ENCODE results near the gene FHOD1. TPM values are rescaled to one million over a fixed set of nuclear protein-coding genes. Genes with fewer than 3 reads are reported as not detected.

The FHOD1 gene
- total RNA-seq, 2 experiments from 2014 or later = 94.8 to 99.1 TPM

GRCh38 chr16:67223992-67224391 lies 23.3 kb downstream of the FHOD1 start:
- ChIA-PET POLR2A (interaction anchor here (0.6 to 1.7 kb wide), 4 partner anchors 13 to 241 kb away, joined by 3 to 5 read pairs (median 3); partner anchors contain the start of gene FHOD1), CTCF (interaction anchor here (1.8 to 6.2 kb wide), 2 partner anchors 22 to 176 kb away, joined by 4 to 58 read pairs; partner anchors contain the start of gene FHOD1)

DNA sequence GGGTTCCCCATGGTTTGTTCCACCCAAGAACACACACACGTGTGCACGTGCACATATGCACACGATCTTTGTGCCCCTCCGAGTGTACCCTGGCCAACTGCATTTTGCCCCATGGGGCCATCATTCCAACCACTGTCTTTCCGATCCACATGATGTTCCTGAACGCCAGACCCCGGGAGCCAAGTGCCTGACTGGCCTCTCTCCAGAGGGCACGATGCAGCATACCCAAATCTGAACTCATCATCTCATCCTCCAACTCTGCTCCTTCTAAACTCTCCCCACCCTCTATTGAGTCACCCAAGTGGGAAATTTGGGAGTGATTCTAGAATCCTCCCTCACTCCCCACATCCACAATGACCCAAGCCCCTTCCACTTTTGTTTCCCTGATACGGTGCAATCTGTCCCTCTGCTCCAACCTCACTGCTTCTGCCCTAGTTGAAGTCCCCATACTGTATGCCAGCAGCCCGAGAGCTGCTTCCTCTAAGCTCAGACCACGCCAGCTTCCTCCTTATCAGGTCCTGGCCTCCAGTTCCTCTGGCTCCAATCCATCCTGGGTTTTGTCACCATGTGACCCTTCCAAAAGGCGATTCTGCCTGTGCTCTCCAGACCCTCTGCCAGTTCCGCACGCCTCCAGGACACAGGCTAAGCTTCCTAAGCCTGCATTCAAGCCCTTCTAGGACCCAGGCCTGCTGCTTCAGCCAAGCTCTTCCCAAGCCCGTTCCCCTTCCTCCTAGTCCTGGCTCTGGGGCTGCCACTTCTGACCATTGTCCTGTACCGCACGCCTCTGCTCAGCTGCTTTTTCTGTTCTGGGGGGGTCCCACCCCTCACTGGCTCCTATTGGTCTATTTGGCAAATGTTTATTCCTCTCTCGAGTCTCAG lies 30.4 kb downstream of the FHOD1 start:
- no peaks in the 10 kb centered on the region for H3K9me3 Mint-ChIP-seq
- peaks cover 12% of the 10 kb centered on the region for H3K4me1 Mint-ChIP-seq
- no peak overlapping the region for H3K4me3 Mint-ChIP-seq
- H3K36me3 Mint-ChIP-seq (ENCODE audit: low read depth) = no peaks in the 10 kb centered on the region
- no peak overlapping the region for H3K27ac Mint-ChIP-seq
- CTCF ChIA-PET = no interaction called here
- no peaks in the 10 kb centered on the region for H3K27me3 Mint-ChIP-seq
- POLR2A ChIA-PET = interaction anchor here (1.2 kb wide), 1 partner anchor 9 kb away, joined by 3 read pairs; no protein-coding TSS in a partner anchor
- no peak for DNase-seq

More at GRCh38 chr16:67223992-67224391, 23.3 kb downstream of the FHOD1 start:
- Mint-ChIP-seq H3K27me3 (no peaks in the 10 kb centered on the region), H3K4me3 (no peak overlapping the region), H3K9me3 (no peaks in the 10 kb centered on the region), H3K4me1 (peaks cover 57% of the 10 kb centered on the region), H3K36me3 (ENCODE audit: low read depth) (peaks cover 15% of the 10 kb centered on the region), H3K27ac (peak overlapping the region; percentile 67)
- no peak for DNase-seq

- ChIA-PET POLR2A (interaction anchor here (1.1 to 1.8 kb wide), 2 partner anchors 11 to 29 kb away, joined by 3 to 4 read pairs; partner anchors contain the start of gene TMEM208), CTCF (no interaction called here)
- no peaks in the 10 kb centered on the region for H3K36me3 Mint-ChIP-seq (ENCODE audit: low read depth)
- H3K4me3 Mint-ChIP-seq = no peak overlapping the region
- no peak overlapping the region for H3K27ac Mint-ChIP-seq
- no peaks in the 10 kb centered on the region for H3K27me3 Mint-ChIP-seq
- H3K9me3 Mint-ChIP-seq = no peaks in the 10 kb centered on the region
- peaks cover 12% of the 10 kb centered on the region for H3K4me1 Mint-ChIP-seq
- no peak for DNase-seq
Observed at GRCh38 chr16:67215706-67216105, 31.6 kb downstream of the FHOD1 start.

DNA sequence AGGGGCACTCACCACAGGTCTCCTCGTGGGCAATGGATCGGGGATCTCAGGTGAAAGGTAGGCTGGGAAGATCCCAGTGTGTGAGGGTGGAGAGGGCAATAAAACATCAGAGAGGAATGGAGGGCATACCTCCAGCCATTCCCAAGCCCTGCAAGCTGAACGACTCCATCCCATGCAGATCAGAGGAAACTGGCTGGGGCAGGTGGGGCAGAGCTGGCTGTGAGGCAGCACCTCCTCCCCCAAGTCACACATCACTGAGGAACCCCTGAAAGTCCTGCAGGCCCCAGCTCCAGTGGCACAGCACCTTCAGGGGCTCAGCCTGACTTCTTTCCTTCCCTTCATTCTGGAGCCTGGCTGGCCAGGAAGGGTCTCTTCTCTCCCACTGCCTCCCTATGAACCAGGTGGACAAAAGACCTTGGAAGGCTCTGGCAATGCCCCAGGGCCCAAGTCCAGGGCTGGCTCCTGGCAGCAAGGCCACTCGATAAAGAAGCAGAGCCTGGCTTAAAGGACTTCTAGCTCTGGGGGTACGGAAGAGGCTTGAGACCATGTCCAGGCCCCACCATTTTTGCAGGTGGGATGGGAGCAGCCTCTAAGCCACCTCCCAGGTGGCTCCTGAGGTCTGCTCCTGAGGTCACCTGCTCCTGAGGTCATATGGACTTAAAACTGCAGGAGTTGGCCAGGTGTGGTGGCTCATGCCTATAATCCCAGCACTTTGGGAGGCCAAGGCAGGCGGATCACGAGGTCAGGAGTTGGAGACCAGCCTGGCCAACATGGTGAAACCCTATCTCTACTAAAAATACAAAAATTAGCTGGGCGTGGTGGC lies 33.9 kb downstream of the FHOD1 start:
- Mint-ChIP-seq H3K27me3 (no peaks in the 10 kb centered on the region), H3K36me3 (ENCODE audit: low read depth) (no peaks in the 10 kb centered on the region), H3K9me3 (no peaks in the 10 kb centered on the region), H3K4me3 (no peak overlapping the region), H3K27ac (no peak overlapping the region), H3K4me1 (peaks cover 12% of the 10 kb centered on the region)
- CTCF ChIA-PET = interaction anchor here (1.4 kb wide), 1 partner anchor 114 kb away, joined by 3 read pairs; no protein-coding TSS in a partner anchor
- no peak for DNase-seq
- POLR2A ChIA-PET = interaction anchor here (0.9 to 1.8 kb wide), 4 partner anchors 9 to 31 kb away, joined by 3 to 5 read pairs (median 4); no protein-coding TSS in a partner anchor

- POLR2A ChIA-PET = interaction anchor here (0.9 to 1.7 kb wide), 3 partner anchors 8 to 19 kb away, joined by 3 to 5 read pairs (median 4); no protein-coding TSS in a partner anchor
- CTCF ChIA-PET = interaction anchor here (0.7 to 1.4 kb wide), 4 partner anchors 15 to 811 kb away, joined by 3 to 5 read pairs (median 3); no protein-coding TSS in a partner anchor
- no peaks in the 10 kb centered on the region for H3K36me3 Mint-ChIP-seq (ENCODE audit: low read depth)
Observed at GRCh38 chr16:67212766-67213165, 34.5 kb downstream of the FHOD1 start.

DNA sequence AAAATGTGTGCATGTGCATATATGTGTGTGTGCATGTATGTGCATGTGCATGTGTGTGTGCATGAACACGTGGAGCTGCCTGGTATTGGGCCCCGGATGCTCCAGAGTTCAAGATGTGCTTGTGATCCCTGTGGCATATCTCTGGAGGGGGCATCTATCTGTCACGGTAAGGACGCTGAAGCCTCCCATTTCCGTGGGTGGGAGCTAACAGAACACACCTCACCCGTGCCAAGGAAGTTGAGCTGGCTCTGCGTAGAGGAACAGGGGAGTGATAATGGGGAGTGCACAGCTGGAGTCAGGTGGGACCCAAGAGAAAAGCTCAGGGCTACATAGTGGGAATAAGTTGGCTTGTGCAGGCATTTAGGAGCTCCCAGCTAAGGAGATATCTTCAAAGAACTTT lies 35.6 kb downstream of the FHOD1 start:
- Mint-ChIP-seq H3K4me1 (peaks cover 3% of the 10 kb centered on the region), H3K4me3 (no peak overlapping the region), H3K9me3 (no peaks in the 10 kb centered on the region), H3K36me3 (ENCODE audit: low read depth) (no peaks in the 10 kb centered on the region), H3K27ac (no peak overlapping the region), H3K27me3 (no peaks in the 10 kb centered on the region)
- ChIA-PET POLR2A (no interaction called here), CTCF (interaction anchor here (1.1 to 2.4 kb wide), 3 partner anchors 13 to 57 kb away, joined by 3 to 7 read pairs (median 5); partner anchors contain the start of gene ELMO3)
- DNase-seq = no peak

More at GRCh38 chr16:67212766-67213165, 34.5 kb downstream of the FHOD1 start:
- peaks cover 11% of the 10 kb centered on the region for H3K4me1 Mint-ChIP-seq
- H3K4me3 Mint-ChIP-seq = no peak overlapping the region
- DNase-seq = no peak
- H3K9me3 Mint-ChIP-seq = no peaks in the 10 kb centered on the region
- H3K27ac Mint-ChIP-seq = no peak overlapping the region
- no peaks in the 10 kb centered on the region for H3K27me3 Mint-ChIP-seq

DNA sequence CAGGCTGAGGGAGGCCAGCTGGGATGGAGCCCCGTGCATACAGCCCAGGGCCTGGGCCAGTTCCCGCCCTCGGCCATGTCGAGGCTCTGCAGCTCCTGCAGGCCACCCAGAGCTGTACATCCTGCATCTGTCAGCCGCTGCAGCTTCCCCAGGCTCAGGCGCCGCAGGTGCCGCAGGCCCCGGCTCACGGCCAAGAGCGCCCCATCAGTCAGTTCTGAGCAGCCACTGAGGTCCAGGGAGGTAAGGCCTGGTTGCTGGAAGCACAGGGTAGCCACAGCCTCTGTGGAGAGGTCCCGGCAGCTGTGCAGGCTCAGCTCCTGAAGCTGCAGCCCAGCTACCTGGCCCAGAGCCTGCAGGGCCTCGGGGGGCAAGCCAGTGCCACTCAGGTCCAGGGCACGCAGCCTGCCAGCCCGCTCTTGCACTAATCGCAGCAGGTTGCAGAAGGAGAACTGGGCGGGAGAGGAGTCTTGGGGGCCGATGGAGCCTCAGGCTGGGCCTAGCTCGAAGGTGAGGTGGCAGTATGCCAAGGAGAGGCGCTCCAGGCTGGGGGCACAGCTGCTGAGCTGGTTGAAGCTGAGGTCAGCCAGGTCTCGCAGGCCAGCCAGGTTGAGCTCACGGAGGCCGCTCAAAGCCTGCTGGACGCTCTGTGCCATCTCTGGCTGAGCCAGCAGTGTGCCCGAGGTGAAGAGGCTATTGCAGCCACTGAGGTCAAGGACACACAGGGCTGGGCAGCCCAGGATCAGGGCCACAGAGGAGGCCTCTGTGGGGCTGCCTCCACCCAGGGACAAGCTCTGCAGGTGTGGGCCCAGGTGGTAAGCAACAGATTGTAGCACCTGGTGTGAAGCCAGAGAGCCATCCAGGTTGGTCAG lies 37.0 kb downstream of the FHOD1 start:
- POLR2A ChIA-PET = interaction anchor here (1.0 to 3.6 kb wide), 3 partner anchors 13 to 34 kb away, joined by 3 to 14 read pairs (median 9); no protein-coding TSS in a partner anchor
- Mint-ChIP-seq H3K4me3 (no peak overlapping the region), H3K9me3 (no peaks in the 10 kb centered on the region), H3K27me3 (no peaks in the 10 kb centered on the region), H3K4me1 (no peaks in the 10 kb centered on the region), H3K27ac (no peak overlapping the region), H3K36me3 (ENCODE audit: low read depth) (peaks cover 8% of the 10 kb centered on the region)
- DNase-seq = no peak
- CTCF ChIA-PET = interaction anchor here (2.4 kb wide), 1 partner anchor 12 kb away, joined by 7 read pairs; the partner anchor contains the start of gene ELMO3

- H3K9me3 Mint-ChIP-seq = no peaks in the 10 kb centered on the region
- no peaks in the 10 kb centered on the region for H3K4me1 Mint-ChIP-seq
- DNase-seq = no peak
- POLR2A ChIA-PET = interaction anchor here (0.8 to 3.6 kb wide), 5 partner anchors 16 to 35 kb away, joined by 4 to 20 read pairs (median 9); partner anchors contain the start of gene TMEM208
- CTCF ChIA-PET = interaction anchor here (0.5 to 2.0 kb wide), 2 partner anchors 12 to 49 kb away, joined by 4 to 6 read pairs; no protein-coding TSS in a partner anchor
- H3K4me3 Mint-ChIP-seq = no peak overlapping the region
- no peaks in the 10 kb centered on the region for H3K27me3 Mint-ChIP-seq
- H3K36me3 Mint-ChIP-seq (ENCODE audit: low read depth) = peaks cover 8% of the 10 kb centered on the region
- H3K27ac Mint-ChIP-seq = no peak overlapping the region
Observed at GRCh38 chr16:67209565-67209964, 37.7 kb downstream of the FHOD1 start.

DNA sequence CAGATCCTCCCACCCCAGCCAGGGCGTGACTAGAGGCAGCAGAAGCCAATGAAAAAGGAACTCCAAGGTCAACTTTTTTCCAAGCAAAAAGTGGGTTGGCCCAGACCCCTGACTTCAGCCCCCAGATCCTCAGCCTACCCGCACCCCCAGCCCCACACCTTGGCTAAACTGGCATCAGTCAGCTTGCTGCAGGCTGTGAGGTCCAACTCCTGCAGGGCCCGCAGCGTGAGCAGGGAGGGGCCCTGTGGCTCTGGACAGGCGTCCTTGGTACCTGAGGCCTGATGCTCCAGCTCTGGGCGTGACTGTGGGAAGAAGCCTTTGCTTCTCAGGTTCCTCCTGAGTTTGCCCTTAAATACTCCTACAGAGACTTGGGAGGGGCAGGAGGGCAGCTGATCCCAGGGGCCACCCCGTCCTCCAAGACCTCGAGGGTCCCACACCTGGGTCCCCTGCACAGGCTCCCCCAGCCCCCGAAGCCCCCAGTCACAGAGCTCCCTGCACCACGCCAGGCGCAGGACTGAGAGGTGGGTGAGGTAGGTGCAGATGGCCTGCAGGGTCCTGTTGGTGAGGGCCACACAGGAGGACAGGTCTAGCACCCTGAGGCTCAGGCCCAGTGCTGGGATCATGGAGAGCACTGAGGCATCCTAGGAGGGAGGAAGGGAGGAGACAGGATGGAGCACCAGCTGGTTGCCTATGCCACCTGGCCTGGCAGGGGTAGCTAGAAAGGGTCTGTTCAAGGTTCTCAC lies 39.0 kb downstream of the FHOD1 start:
- Mint-ChIP-seq H3K27ac (no peak overlapping the region), H3K27me3 (no peaks in the 10 kb centered on the region)
- POLR2A ChIA-PET = interaction anchor here (0.7 to 3.6 kb wide), 8 partner anchors 9 to 49 kb away, joined by 3 to 20 read pairs (median 4); partner anchors contain the start of gene TMEM208

DNA sequence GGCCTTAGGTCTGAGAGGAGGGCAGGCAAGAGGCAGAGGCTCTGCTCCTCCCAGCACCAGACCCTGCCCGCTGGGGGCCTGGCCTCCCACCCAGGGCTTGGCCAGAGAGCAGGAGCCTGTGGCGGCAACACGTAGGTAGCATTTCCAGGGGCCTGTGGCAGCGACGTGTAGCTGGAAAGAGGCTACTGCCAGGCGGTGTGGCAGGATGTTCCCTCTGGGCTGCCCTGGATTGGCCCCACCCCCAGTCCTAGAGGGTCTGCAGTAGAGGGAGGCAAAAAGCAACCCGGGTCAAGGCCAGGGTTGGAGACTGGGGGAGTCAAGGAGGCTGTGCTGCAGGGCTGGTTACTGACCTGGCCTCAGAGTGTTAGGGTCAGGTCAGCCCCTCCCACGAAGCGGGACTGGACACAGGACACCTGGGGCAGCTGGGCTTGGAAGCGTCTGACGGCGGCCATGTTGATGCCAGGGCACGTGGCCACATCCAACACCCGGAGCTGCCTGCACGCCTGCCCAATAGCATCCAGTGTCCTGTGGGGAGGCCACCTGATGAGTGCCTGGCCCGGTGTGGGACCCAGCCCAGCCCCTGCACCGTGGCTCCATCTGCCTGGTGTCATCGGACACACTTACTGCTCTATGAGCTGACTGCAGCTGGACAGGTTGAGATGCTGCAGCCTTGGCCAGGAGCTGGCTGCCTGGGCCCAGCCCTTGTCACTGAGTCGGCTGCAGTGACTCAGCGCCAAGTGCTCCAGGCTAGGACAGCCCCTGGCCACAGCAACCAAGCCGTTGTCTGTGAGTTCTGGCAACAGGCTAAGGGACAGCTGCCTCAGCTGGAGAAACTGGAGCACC lies 39.8 kb downstream of the FHOD1 start:
- no peak overlapping the region for H3K4me3 Mint-ChIP-seq
- peaks cover 14% of the 10 kb centered on the region for H3K36me3 Mint-ChIP-seq (ENCODE audit: low read depth)
- H3K27ac Mint-ChIP-seq = no peak overlapping the region
- no peak for DNase-seq
- no peaks in the 10 kb centered on the region for H3K27me3 Mint-ChIP-seq
- ChIA-PET POLR2A (interaction anchor here (0.7 to 3.6 kb wide), 4 partner anchors 10 to 48 kb away, joined by 3 to 20 read pairs (median 8); partner anchors contain the start of gene TMEM208), CTCF (interaction anchor here (2.0 kb wide), 1 partner anchor 10 kb away, joined by 6 read pairs; no protein-coding TSS in a partner anchor)
- no peaks in the 10 kb centered on the region for H3K4me1 Mint-ChIP-seq
- no peaks in the 10 kb centered on the region for H3K9me3 Mint-ChIP-seq

More for the DNA sequence above, 39.0 kb downstream of the FHOD1 start:
- no peak overlapping the region for H3K4me3 Mint-ChIP-seq
- CTCF ChIA-PET = interaction anchor here (0.8 to 2.0 kb wide), 2 partner anchors 11 to 19 kb away, joined by 4 to 6 read pairs; partner anchors contain the start of gene TMEM208
- H3K9me3 Mint-ChIP-seq = no peaks in the 10 kb centered on the region
- no peak for DNase-seq
- peaks cover 14% of the 10 kb centered on the region for H3K36me3 Mint-ChIP-seq (ENCODE audit: low read depth)
- H3K4me1 Mint-ChIP-seq = no peaks in the 10 kb centered on the region

All from activated CD4-positive, alpha-beta memory T cell treated with anti-CD3 and anti-CD28 coated beads, Interleukin-2, amount 10 ng/mL, durations not matched to agents 7 days and 5 days (primary cell).